ENCODE measurements around the gene RIC8B. TPM values are rescaled to one million over a fixed set of nuclear protein-coding genes. Genes with fewer than 3 reads are reported as not detected.
A peak's percentile ranks its signal among the peaks of the same experiment; 100 is the strongest.
"Not testable (repeated sequence)": the region's sequence is repeated elsewhere in the genome, so short reads cannot be mapped to it uniquely, and the experiment has no call there.

The RIC8B gene
- total RNA-seq (10 to 100 TPM; 16.5 to 24.2 (median 21.8) TPM), polyA plus RNA-seq (9.0 TPM)
- long read RNA-seq, donor 1, full-length matches to known transcripts = 33 of 42 reads
- long read RNA-seq, donor 1, partial matches to known transcripts = 4 of 42 reads
- long read RNA-seq, donor 1, other reads (novel, unspliced or antisense) = 5 of 42 reads
- long read RNA-seq, donor 2, full-length matches to known transcripts = 7 of 13 reads
- long read RNA-seq, donor 2, partial matches to known transcripts = 2 of 13 reads
- long read RNA-seq, donor 2, other reads (novel, unspliced or antisense) = 4 of 13 reads
- long read RNA-seq, donor 3, full-length matches to known transcripts = 15 of 32 reads
- long read RNA-seq, donor 3, partial matches to known transcripts = 7 of 32 reads
- long read RNA-seq, donor 3, other reads (novel, unspliced or antisense) = 10 of 32 reads
- long read RNA-seq, donor 4, full-length matches to known transcripts = 14 of 21 reads
- long read RNA-seq, donor 4, partial matches to known transcripts = 0 of 21 reads
- long read RNA-seq, donor 4, other reads (novel, unspliced or antisense) = 7 of 21 reads

GRCh38 chr12:106774005-106774807, at the start of gene RIC8B:
Gene RIC8B (plus strand): TSS chr12:106774682. CDS start chr12:106774746, 64 bp downstream.
- H3K27me3 ChIP-seq (ENCODE audit: control insufficient read depth, insufficient read depth) = no peaks in the 10 kb centered on the region
- H3K4me1 ChIP-seq (ENCODE audit: control insufficient read depth, insufficient read depth, low read length) = peaks cover 3% of the 10 kb centered on the region
- peak within 1 kb of the TSS; percentile 79 for H3K4me3 ChIP-seq (ENCODE audit: low read length)
- DNase-seq (peak; percentile 96 to 98 (median 97)), ATAC-seq (peak; percentile 98)
- H3K9me3 ChIP-seq (ENCODE audit: control insufficient read depth, low read length) = no peaks in the 10 kb centered on the region
- intact Hi-C loops (cut with DNase I) = no loop called here
- peak within 1 kb of the TSS; percentile 98 for H3K27ac ChIP-seq (ENCODE audit: low read length)
- WGBS = under 1% methylated on average over 66 of the region's 66 CpGs

GRCh38 chr12:106724934-106725333, 49.5 kb upstream of the RIC8B start:
- Histone ChIP-seq H3K4me1 (ENCODE audit: control insufficient read depth, insufficient read depth, low read length) (no peaks in the 10 kb centered on the region), H3K27me3 (ENCODE audit: control insufficient read depth, insufficient read depth) (no peaks in the 10 kb centered on the region), H3K9me3 (ENCODE audit: control insufficient read depth, low read length) (no peaks in the 10 kb centered on the region), H3K4me3 (ENCODE audit: low read length) (no peak overlapping the region), H3K27ac (ENCODE audit: low read length) (no peak overlapping the region)
- intact Hi-C loops (cut with DNase I) = no loop called here
- 92% methylated on average over 6 of the region's 6 CpGs for WGBS
- ATAC-seq (no peak), DNase-seq (no peak)

- H3K27me3 ChIP-seq (ENCODE audit: control insufficient read depth, insufficient read depth); DNase-seq; H3K27ac ChIP-seq (ENCODE audit: low read length); H3K9me3 ChIP-seq (ENCODE audit: control insufficient read depth, low read length); ATAC-seq; H3K4me1 ChIP-seq (ENCODE audit: control insufficient read depth, insufficient read depth, low read length); H3K4me3 ChIP-seq (ENCODE audit: low read length); intact Hi-C loops (cut with DNase I): not testable (repeated sequence)
- WGBS = 80% methylated on average over 5 of the region's 5 CpGs
Observed at GRCh38 chr12:106726603-106727202, 47.8 kb upstream of the RIC8B start.

- no peak for ATAC-seq
- no peak overlapping the region for H3K27ac ChIP-seq (ENCODE audit: low read length)
Observed at GRCh38 chr12:106729611-106730010, 44.9 kb upstream of the RIC8B start.

GRCh38 chr12:106732890-106733289, 41.6 kb upstream of the RIC8B start:
- intact Hi-C loops (cut with DNase I) = no loop called here
- WGBS = 92% methylated on average over 5 of the region's 5 CpGs
- no peaks in the 10 kb centered on the region for H3K9me3 ChIP-seq (ENCODE audit: control insufficient read depth, low read length)
- H3K27me3 ChIP-seq (ENCODE audit: control insufficient read depth, insufficient read depth) = no peaks in the 10 kb centered on the region
- H3K4me3 ChIP-seq (ENCODE audit: low read length) = no peak overlapping the region
- H3K27ac ChIP-seq (ENCODE audit: low read length) = no peak overlapping the region
- no peaks in the 10 kb centered on the region for H3K4me1 ChIP-seq (ENCODE audit: control insufficient read depth, insufficient read depth, low read length)
- ATAC-seq (no peak), DNase-seq (no peak)

More at GRCh38 chr12:106729611-106730010, 44.9 kb upstream of the RIC8B start:
- intact Hi-C loops (cut with DNase I) = no loop called here
- 98% methylated on average over 1 of the region's 1 CpG for WGBS
- Histone ChIP-seq H3K9me3 (ENCODE audit: control insufficient read depth, low read length) (no peaks in the 10 kb centered on the region), H3K4me3 (ENCODE audit: low read length) (no peak overlapping the region), H3K27me3 (ENCODE audit: control insufficient read depth, insufficient read depth) (no peaks in the 10 kb centered on the region), H3K4me1 (ENCODE audit: control insufficient read depth, insufficient read depth, low read length) (no peaks in the 10 kb centered on the region)
- no peak for DNase-seq

GRCh38 chr12:106733660-106734059, 40.8 kb upstream of the RIC8B start:
- Histone ChIP-seq H3K27ac (ENCODE audit: low read length) (no peak overlapping the region), H3K4me1 (ENCODE audit: control insufficient read depth, insufficient read depth, low read length) (no peaks in the 10 kb centered on the region), H3K27me3 (ENCODE audit: control insufficient read depth, insufficient read depth) (no peaks in the 10 kb centered on the region), H3K9me3 (ENCODE audit: control insufficient read depth, low read length) (no peaks in the 10 kb centered on the region), H3K4me3 (ENCODE audit: low read length) (no peak overlapping the region)
- DNase-seq (no peak), ATAC-seq (no peak)
- intact Hi-C loops (cut with DNase I) = no loop called here
- 83% methylated on average over 4 of the region's 4 CpGs for WGBS

GRCh38 chr12:106736051-106736957, 38.2 kb upstream of the RIC8B start:
- ATAC-seq (no peak), DNase-seq (no peak)
- Histone ChIP-seq H3K27ac (ENCODE audit: low read length) (no peak overlapping the region), H3K27me3 (ENCODE audit: control insufficient read depth, insufficient read depth) (no peaks in the 10 kb centered on the region), H3K4me3 (ENCODE audit: low read length) (no peak overlapping the region), H3K9me3 (ENCODE audit: control insufficient read depth, low read length) (no peaks in the 10 kb centered on the region), H3K4me1 (ENCODE audit: control insufficient read depth, insufficient read depth, low read length) (no peaks in the 10 kb centered on the region)
- intact Hi-C loops (cut with DNase I) = no loop called here
- WGBS = 70% methylated on average over 9 of the region's 9 CpGs

- H3K4me1 ChIP-seq (ENCODE audit: control insufficient read depth, insufficient read depth, low read length) = no peaks in the 10 kb centered on the region
- no peaks in the 10 kb centered on the region for H3K9me3 ChIP-seq (ENCODE audit: control insufficient read depth, low read length)
- no peak overlapping the region for H3K4me3 ChIP-seq (ENCODE audit: low read length)
- no peak overlapping the region for H3K27ac ChIP-seq (ENCODE audit: low read length)
- no peaks in the 10 kb centered on the region for H3K27me3 ChIP-seq (ENCODE audit: control insufficient read depth, insufficient read depth)
- intact Hi-C loops (cut with DNase I) = no loop called here
- DNase-seq (no peak), ATAC-seq (peak; percentile 64 to 78)
- 26% methylated on average over 4 of the region's 4 CpGs for WGBS
Observed at GRCh38 chr12:106739318-106739717, 35.2 kb upstream of the RIC8B start.

- Histone ChIP-seq H3K4me3 (ENCODE audit: low read length) (no peak overlapping the region), H3K27me3 (ENCODE audit: control insufficient read depth, insufficient read depth) (no peaks in the 10 kb centered on the region), H3K27ac (ENCODE audit: low read length) (no peak overlapping the region), H3K4me1 (ENCODE audit: control insufficient read depth, insufficient read depth, low read length) (no peaks in the 10 kb centered on the region), H3K9me3 (ENCODE audit: control insufficient read depth, low read length) (no peaks in the 10 kb centered on the region)
- WGBS = 40% methylated on average over 10 of the region's 10 CpGs
- ATAC-seq = peak in 1 of 2 donors; percentile 66
- no peak for DNase-seq
- intact Hi-C loops (cut with DNase I) = no loop called here
Observed at GRCh38 chr12:106739815-106740530, 34.5 kb upstream of the RIC8B start.

- ATAC-seq = peak in 1 of 2 donors; percentile 48
- no peak for DNase-seq
- intact Hi-C loops (cut with DNase I) = no loop called here
- WGBS = 68% methylated on average over 5 of the region's 5 CpGs
- no peak overlapping the region for H3K27ac ChIP-seq (ENCODE audit: low read length)
- no peaks in the 10 kb centered on the region for H3K4me1 ChIP-seq (ENCODE audit: control insufficient read depth, insufficient read depth, low read length)
- no peak overlapping the region for H3K4me3 ChIP-seq (ENCODE audit: low read length)
- H3K27me3 ChIP-seq (ENCODE audit: control insufficient read depth, insufficient read depth) = no peaks in the 10 kb centered on the region
- no peaks in the 10 kb centered on the region for H3K9me3 ChIP-seq (ENCODE audit: control insufficient read depth, low read length)
Observed at GRCh38 chr12:106740818-106741217, 33.7 kb upstream of the RIC8B start.
